Measurements from ENCODE around the gene ZNF132.
"Not testable (repeated sequence)": the region's sequence is repeated elsewhere in the genome, so short reads cannot be mapped to it uniquely, and the experiment has no call there.

Gene ZNF132

GRCh38 chr19:58468216-58468839 is 28.4 kb upstream of the ZNF132 start:
- DNase-seq (ENCODE audit: low read depth in 2 of 2) = no peak

DNA sequence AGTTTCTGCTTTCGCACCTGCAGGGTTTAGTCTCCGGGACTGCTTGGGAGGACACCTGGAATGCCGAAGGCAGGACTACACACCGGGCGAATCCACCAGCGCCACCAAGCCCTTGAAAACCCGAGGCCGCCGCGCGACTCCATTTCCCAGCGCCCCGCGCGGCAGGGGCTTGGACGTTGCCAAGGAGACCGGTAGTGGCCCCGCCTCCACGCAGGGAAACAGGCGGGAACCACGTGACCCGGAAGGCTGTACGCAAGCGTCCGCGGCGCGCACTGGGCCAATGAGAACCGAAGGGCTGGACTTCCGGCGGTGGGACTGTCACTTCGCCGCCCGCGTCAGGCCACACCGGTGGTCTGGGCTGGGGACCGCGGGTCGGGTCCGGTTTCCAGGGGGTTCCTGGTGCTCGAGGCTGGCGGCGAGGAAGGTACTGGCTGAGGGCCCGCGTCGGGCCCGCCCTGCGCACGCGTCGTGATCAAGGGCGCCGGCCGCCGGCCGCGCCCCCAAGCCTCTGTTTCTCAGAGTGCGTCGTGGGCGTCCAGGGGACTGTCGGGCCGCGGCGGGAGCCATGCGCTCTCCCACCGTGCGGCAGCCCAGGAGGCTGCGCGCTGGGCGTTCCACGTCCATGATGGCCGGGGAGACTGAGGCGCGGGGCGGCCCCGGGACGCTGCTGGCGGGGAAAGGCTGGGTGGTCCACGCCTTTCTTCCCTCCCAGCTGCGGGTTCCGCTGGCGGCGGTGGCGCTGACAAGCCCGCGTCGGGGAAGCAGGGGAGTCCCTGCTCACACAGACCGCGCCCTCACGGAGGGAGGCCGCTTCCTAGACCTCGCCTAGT is 27.0 kb upstream of the ZNF132 start, which contains the start of gene ZNF324:
TSS of gene ZNF324 (plus strand) at position 321 of the 830 bp plus-strand sequence. CDS start 2,106 bp downstream, outside the sequence.
- DNase-seq (ENCODE audit: low read depth in 2 of 2) = peak; percentile 84 to 88

DNA sequence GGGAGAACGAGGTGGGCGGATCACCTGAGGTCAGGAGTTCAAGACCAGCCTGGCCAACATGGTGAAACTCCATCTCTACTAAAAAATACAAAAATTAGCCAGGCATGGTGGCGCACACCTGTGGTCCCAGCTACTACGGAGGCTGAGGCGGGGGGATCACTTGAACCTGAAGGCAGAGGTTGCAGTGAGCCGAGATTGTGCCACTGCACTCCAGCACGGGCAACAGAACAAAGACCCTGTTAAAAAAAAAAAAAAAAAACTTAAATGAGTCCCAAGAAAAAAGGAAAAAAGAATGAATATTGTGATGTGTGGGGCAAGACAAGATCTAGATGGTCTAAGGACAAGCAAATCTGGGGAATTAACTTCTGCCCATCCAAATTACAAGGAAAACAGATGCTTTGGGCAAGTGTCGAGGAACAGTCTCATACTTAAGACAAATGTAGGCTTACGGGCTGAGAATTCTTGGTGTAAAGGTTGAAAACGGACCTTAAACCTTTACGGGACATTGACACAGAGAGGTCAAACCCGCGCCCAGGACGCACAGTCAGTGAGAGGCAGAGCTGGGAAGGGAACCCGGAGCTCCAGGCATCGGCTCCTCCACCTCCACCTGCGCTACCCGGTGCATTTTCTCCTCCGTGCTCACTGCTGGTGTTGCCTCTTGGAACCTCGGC is 26.3 kb upstream of the ZNF132 start:
- DNase-seq (ENCODE audit: low read depth in 2 of 2) = no peak

- DNase-seq (ENCODE audit: low read depth in 2 of 2) = no peak
Measured at GRCh38 chr19:58460039-58460438, 20.1 kb upstream of the ZNF132 start.

GRCh38 chr19:58456111-58456510 is 16.2 kb upstream of the ZNF132 start:
- no peak for DNase-seq (ENCODE audit: low read depth in 2 of 2)

GRCh38 chr19:58455306-58455705 is 15.4 kb upstream of the ZNF132 start:
- no peak for DNase-seq (ENCODE audit: low read depth in 2 of 2)

GRCh38 chr19:58453743-58454142 is 13.8 kb upstream of the ZNF132 start:
- DNase-seq (ENCODE audit: low read depth in 2 of 2) = no peak

DNA sequence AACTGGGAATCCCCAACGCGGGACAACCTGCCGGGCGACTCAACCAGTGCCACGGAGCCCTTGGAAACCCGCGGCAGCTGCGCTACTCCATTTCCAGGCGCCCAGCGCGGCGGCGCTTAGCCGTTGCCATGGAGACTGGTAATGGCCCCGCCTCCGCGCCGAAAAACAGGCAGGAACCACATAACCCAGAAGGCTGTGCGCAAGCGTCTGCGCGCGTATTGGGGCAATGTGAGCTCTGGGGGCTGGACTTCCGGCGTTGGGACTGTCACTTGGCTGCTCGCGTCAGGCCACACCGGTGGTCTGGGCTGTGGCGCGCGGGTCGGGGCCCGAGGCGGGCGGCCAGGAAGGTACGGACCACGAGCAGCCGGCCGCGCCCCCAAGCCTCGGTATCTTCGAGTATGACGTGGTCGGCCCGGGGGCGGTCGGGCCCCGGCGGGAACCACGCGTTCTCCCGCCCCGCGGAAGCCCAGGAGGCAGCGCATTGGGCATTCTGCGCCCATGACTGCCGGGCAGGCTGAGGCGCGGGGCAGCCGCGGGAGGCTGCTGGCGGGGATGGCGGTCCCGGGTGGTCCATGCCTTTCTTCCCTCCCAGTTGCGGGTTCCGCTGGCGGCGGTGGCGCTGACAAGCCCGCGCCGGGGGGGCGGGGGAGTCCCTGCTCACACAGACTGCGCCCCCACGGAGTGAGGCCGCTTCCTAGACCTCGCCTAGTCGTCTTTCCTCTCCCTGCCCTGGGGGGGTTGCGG is 11.6 kb upstream of the ZNF132 start, which contains the start of gene ZNF324B:
TSS of gene ZNF324B (plus strand) at position 265 of the 744 bp plus-strand sequence. CDS start 2,080 bp downstream, outside the sequence.
- peak; percentile 83 to 85 for DNase-seq (ENCODE audit: low read depth in 2 of 2)

DNA sequence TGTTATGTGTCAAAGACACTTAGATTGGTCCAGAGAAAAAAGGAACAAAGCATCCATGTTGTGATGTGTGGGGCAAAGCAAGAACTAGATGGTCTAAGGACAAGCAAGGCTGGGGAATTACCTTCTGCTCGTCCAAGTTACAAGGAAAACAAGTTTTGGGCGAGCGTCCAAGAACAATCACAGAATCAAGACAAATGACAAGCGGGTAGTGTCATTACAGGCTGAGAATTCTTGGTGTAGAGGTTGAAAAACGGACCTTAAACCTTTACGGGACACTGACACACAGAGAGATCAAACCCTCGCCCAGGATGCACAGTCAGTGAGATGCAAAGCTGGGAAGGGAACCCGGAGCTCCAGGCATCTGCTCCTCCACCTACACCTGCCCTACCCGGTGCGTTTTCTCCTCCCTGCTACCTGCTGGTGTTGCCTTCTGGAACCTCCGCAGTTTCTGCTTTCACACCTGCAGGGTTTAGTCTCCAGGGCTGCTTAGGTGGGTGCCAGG is 11.0 kb upstream of the ZNF132 start:
- DNase-seq (ENCODE audit: low read depth in 2 of 2) = no peak

GRCh38 chr19:58449980-58450379 is 10.0 kb upstream of the ZNF132 start:
- not testable (repeated sequence) for DNase-seq (ENCODE audit: low read depth in 2 of 2)

DNA sequence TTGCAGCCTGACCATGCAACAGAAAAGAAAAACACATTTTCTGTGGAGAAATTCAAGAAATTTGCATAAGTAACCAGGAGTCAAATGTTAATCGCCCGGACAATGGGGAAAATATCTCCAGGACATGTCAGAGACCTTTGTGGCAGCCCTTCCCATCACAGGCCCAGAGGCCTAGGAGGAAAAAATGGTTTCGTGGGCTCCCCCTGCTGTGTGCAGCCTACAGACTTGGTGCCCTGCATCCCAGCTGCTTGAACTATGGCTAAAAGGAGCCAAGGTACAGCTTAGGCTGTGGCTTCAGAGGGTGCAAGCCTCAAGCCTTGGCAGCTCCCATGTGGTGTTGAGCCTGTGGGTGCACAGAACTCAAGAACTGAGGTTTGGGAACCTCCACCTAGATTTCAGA is 8.9 kb upstream of the ZNF132 start:
- DNase-seq (ENCODE audit: low read depth in 2 of 2) = not testable (repeated sequence)

DNA sequence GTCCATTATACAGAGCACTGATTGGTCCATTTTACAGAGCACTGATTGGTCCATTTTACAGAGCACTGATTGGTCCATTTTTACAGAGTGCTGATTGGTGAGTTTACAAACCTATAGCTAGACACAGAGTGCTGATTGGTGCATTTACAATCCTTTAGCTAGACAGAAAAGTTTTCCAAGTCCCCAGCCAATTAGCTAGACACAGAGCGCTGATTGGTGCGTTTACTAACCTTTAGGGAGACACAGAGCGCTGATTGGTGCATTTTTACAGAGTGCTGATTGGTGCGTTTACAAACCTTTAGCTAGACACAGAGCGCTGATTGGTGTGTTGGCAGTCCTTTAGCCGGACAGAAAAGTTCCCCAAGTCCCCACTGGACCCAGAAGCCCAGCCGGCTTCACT is 3.0 kb upstream of the ZNF132 start:
- not testable (repeated sequence) for DNase-seq (ENCODE audit: low read depth in 2 of 2)

DNA sequence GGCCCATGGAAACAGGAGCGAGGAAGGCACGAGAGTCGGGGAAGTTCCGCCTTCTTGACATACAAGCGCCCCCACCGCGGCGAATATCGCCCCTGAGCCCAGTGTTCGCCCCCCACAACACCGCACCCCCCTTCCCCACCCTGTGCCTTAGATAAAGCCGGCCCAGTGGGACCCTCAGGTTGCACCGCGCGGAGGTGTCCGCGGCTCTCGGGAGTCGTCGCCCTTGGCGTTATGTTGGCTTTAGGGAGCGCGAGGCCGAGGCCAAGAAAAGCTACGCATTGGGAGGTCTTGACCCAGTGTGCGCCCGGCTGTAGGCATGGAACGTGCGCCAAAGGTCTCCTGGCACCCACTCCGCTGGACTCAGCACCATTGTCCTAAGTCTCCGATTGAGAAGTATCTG is 603 bp upstream of the ZNF132 start:
- no peak for DNase-seq (ENCODE audit: low read depth in 2 of 2)

- DNase-seq (ENCODE audit: low read depth in 2 of 2) = no peak
Measured at GRCh38 chr19:58434217-58434616, 5.7 kb downstream of the ZNF132 start.

DNA sequence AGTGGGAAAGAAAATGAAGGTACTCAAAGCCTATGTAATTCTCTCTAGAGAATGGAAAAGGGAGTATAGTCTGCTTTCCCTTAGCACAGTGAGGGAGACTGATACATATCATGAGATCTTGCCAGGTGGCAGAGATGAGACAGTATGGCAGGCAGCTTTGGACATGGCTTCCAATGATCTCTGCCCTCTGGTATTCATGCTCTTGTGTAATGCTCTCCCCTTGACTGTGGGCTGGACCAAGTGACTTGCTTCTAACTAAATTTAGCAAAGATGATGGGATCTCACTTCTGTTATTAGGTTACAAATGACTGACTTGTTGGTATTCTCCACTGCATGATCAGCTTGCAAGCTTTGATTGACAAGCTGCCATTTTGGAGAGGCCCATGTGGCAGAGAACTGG is 10.2 kb downstream of the ZNF132 start:
- no peak for DNase-seq (ENCODE audit: low read depth in 2 of 2)

DNA sequence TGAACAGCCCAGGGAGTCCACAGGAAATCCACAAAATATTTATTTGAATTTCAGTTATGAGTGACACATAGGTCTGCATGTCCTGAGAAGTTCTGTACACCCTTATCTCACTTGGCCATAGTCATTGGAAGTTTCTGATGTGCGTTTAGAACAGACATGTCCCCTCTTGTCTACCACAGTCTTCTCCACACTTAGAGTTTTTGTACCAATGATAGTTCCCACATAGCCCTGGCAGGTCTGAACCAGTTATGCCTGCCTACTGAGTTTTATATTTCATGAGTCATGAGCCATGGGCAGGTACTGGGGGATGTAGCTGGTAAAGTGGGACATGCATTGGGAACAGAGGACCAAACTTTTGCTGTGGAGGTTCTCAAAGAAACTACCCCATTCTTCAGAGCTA is 11.3 kb downstream of the ZNF132 start:
- no peak for DNase-seq (ENCODE audit: low read depth in 2 of 2)

DNA sequence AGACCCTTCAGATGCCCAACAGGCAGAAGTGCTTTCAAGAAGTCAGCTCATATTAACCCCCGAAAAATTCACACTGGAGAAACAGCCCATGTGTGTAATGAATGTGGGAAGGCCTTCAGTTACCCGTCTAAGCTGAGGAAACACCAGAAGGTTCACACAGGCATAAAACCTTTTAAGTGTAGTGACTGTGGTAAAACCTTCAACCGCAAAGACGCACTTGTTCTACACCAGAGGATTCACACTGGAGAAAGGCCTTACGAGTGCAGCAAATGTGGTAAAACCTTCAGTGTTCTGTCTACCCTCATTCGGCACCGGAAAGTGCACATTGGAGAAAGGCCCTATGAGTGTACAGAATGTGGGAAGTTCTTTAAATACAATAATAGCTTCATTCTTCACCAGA is 22.9 kb downstream of the ZNF132 start:
- no peak for DNase-seq (ENCODE audit: low read depth in 2 of 2)

DNA sequence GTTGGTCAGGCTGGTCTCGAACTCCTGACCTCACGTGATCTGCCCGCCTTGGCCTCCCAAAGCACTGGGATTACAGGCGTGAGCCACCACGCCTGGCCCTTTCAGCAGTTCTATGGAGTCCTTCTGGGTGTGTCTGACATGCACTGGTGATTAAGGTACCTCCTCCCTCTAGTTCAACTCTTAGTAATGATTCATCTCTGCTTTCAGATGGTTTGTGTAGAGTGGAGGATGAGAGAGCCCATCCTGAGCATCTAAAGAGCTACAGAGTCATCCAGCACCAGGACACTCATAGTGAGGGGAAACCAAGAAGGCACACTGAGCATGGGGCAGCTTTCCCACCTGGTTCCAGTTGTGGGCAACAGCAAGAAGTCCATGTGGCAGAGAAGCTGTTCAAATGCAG is 23.3 kb downstream of the ZNF132 start:
- DNase-seq (ENCODE audit: low read depth in 2 of 2) = no peak

GRCh38 chr19:58409010-58409790 is 30.8 kb downstream of the ZNF132 start:
- no peak for DNase-seq (ENCODE audit: low read depth in 2 of 2)

DNA sequence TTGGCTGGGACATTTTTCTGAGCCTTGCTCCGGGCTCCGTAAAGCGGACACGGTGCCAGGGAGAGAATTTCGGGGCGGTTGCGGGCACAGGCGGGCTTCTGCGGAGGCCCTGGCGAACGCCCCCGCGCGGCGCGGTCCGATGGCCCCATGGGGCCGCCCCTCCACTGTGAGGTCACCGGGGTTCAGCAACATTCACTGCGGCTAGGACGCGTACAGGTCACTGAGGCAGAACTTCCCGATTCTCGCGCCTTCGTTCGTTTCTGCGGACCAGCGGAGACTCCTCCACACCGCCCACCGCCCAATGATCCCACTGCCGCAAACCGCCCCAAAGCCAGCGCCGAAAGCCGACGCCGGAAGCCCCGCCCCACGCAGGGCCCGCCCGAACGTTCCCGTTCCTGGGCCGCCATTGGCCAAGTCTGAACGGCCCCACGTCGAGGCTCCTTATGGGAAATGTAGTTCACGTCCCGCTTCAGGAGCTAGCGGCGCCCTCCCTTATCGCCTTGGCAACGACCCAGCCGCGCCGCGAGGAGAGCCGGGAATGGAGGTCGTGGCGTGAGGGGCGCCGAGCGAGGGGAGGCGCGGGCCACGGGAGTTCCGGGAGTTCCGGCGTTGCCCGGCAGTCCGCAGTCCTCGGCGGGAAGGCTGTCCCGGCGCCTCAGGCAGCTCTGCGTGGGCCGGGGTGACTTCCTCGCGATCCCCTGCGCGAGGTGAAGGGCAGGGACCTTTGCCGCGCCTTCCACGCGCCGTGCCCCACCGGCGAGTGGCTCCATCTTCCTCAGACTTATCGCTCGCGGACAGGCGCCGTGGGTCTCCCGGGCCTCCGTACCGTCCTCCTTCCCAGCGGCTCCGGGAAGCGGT is 31.6 kb downstream of the ZNF132 start, which contains the start of gene ZNF584:
TSS of gene ZNF584 (plus strand) at position 498 of the 858 bp plus-strand sequence. CDS start 499 bp downstream, outside the sequence.
- peak; percentile 91 to 92 for DNase-seq (ENCODE audit: low read depth in 2 of 2)

All from fibroblast of skin of left quadriceps (primary cell).